Nasal cavity respiratory epithelium epithelial cell of viscerocranial mucosa (primary cell): Measurements from ENCODE around the gene OR5B17. TPM values are rescaled to one million over a fixed set of nuclear protein-coding genes. Genes with fewer than 3 reads are reported as not detected.

Experiments
- total RNA-seq: library from RNA; depleted of rRNA; stranded (reverse); fragments of >200 nt; gene quantifications from 2 replicates; pipeline ENCODE4 v1.2.3, GENCODE V29; 2014

Gene OR5B17
- total RNA-seq: not detected in 2 replicates

GRCh38 chr11:58358969-58359368, at the start of gene OR5B17:
Gene OR5B17, minus strand, starts transcription at chr11:58359069. Its CDS starts 0 bp downstream, at chr11:58359069.

GRCh38 chr11:58406774-58407173, 47.9 kb upstream of the OR5B17 start, which contains the start of gene OR5B3:
Gene OR5B3, minus strand, starts transcription at chr11:58406874. Its CDS starts 3,465 bp downstream, at chr11:58403409.

Other genes with a start within 250 kb of the OR5B17 start
- not detected in 2 replicates for gene OR9I1, start 233.5 kb downstream of the OR5B17 start, total RNA-seq
- not detected in 2 replicates for gene OR9Q2, start 170.0 kb downstream of the OR5B17 start, total RNA-seq
- gene OR1S2, start 154.9 kb downstream of the OR5B17 start, total RNA-seq: not detected in 2 replicates
- not detected in 2 replicates for gene OR1S1, start 146.3 kb downstream of the OR5B17 start, total RNA-seq
- gene OR10Q1, start 130.2 kb downstream of the OR5B17 start, total RNA-seq: not detected in 2 replicates
- not detected in 2 replicates for gene OR10W1, start 90.8 kb downstream of the OR5B17 start, total RNA-seq
- gene OR5B3, start 47.8 kb upstream of the OR5B17 start, total RNA-seq: not detected in 2 replicates
- gene OR5B2, start 69.1 kb upstream of the OR5B17 start, total RNA-seq: not detected in 2 replicates
- not detected in 2 replicates for gene OR5B12, start 83.2 kb upstream of the OR5B17 start, total RNA-seq
- gene OR5B21, start 149.0 kb upstream of the OR5B17 start, total RNA-seq: not detected in 2 replicates
- 2.4 and 2.5 TPM in 2 replicates for gene LPXN, start 216.8 kb upstream of the OR5B17 start, total RNA-seq
- gene ZFP91, start 220.0 kb upstream of the OR5B17 start, total RNA-seq: 69.5 and 70.4 TPM in 2 replicates